ENCODE results near the gene SMAD5. TPM values are rescaled to one million over a fixed set of nuclear protein-coding genes. Genes with fewer than 3 reads are reported as not detected.
A peak's percentile ranks its signal among the peaks of the same experiment; 100 is the strongest.

Gene SMAD5
- total RNA-seq, 1 experiment from 2014 or later, result 64.3 TPM

DNA sequence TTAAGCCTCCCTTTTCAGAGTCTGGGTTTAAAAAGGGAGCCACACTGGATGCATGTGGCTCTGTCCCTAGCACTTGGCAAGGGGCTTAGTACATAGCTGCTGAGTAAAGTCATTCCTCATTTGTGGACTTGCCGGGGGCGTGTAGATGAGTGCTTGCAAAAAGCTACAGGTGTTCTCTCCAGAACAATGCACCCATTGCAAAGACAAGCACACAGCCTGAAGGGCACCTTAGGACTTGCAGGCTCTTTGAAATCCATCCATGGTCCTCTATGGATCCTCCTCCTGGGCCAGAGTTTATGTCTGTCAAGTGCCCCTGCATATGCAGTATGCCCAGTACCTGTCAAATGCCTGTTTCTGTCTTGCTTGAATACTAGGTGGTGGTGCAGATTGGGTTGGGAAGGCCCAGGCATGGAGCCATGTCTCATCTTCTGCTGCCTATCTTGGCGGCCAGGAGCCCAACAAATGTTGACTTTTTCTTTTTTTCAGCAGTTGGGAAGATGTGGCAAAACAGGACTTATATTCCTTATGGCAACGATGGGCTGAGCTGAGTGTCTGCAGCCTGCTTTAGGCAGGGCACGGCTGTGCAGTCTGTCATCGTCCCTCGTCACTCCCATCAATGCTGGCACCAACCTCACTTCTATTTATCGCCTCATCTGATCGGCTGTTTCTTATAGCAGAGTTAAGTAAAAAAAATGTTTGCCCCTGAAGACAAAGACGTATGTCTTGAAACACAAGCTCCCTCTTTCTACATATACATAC lies 78.8 kb downstream of the SMAD5 start:
- POLR2A ChIA-PET, result no interaction called here
- no peak overlapping the region for H3K27ac ChIP-seq (ENCODE audit: low read depth, low read length)
- H4K20me1 ChIP-seq (ENCODE audit: insufficient read depth), result no peaks in the 10 kb centered on the region
- BruUV-seq (replicated peaks), result no TSS peak
- H3K9ac ChIP-seq (ENCODE audit: low read length), result no peak overlapping the region
- H2AFZ ChIP-seq (ENCODE audit: low read depth, low read length, poor library complexity, severe bottlenecking), result no peak overlapping the region
- RAD21 ChIA-PET (ENCODE audit: low non-redundant PET in 1 of 2, low total read pairs in 2 of 2, uncharacterized antibody in 2 of 2, unreplicated experiment in 2 of 2), result no interaction called here
- no peaks in the 10 kb centered on the region for H3K4me1 ChIP-seq (ENCODE audit: control insufficient read depth in 1 of 2, insufficient read depth in 2 of 2, low read length in 2 of 2)
- H3K4me3 ChIP-seq (replicated peaks in 1 of 2; ENCODE audit: low read depth in 1 of 2, low read length in 2 of 2), result no peak overlapping the region
- DNase-seq (ENCODE audit: low read depth, low spot score) (no peak), ATAC-seq (no peak)
- intact Hi-C loops (cut with micrococcal nuclease), result loop anchor here (1.0 to 10.0 kb wide), 3 partner anchors 149 to 324 kb away; no protein-coding TSS in a partner anchor
- TF ChIP-seq JUND (IDR thresholded peaks at IDR 0.05) (no peak), ZFX (IDR thresholded peaks at IDR 0.05) (no peak)
- TF ChIP-seq, protein P1, sequence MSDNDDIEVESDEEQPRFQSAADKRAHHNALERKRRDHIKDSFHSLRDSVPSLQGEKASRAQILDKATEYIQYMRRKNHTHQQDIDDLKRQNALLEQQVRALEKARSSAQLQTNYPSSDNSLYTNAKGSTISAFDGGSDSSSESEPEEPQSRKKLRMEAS (IDR thresholded peaks at IDR 0.05), result no peak
- H3K79me2 ChIP-seq (ENCODE audit: insufficient read depth, low read length), result no peaks in the 10 kb centered on the region
- CTCF ChIA-PET, result interaction anchor here (0.6 to 1.6 kb wide), 4 partner anchors 22 to 323 kb away, joined by 3 to 4 read pairs (median 4); no protein-coding TSS in a partner anchor
- no peaks in the 10 kb centered on the region for H3K9me2 ChIP-seq (ENCODE audit: insufficient read depth)
- no peaks in the 10 kb centered on the region for H3K36me3 ChIP-seq (ENCODE audit: control insufficient read depth in 1 of 2, insufficient read depth in 2 of 2, low read length in 2 of 2)
- no peaks in the 10 kb centered on the region for H3K9me3 ChIP-seq (ENCODE audit: control insufficient read depth in 1 of 2, insufficient read depth in 1 of 2, low read depth in 1 of 2, low read length in 2 of 2)
- no peak overlapping the region for H3K4me2 ChIP-seq (ENCODE audit: low read length)
- H3K27me3 ChIP-seq (ENCODE audit: insufficient read depth, low read length), result no peaks in the 10 kb centered on the region

DNA sequence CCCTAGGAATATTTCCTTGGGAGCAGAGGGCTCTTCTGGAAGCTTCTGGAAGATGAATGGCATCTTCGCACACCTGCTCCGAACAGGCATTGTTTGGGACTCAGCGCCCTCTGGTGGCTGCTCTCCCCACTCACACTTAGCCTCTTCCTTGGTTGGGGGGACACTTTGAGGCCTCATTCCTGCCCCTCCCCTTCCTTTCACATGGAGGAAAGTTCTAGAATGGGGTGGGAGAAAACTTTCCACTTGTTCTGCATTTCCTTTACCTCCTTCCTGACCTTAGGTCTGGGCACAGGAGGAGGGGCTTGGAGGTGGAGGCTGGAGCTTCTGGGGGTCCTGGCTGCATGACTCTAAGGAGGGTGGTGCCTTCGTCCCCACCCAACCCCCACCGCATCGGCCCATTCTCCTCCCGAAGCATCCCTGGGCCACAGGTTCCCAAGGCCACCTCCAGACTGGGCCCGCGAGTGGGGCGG lies 79.6 kb downstream of the SMAD5 start:
- peak; percentile 24 for DNase-seq (ENCODE audit: low read depth, low spot score)
- Histone ChIP-seq H3K27me3 (ENCODE audit: insufficient read depth, low read length) (no peaks in the 10 kb centered on the region), H3K9me3 (ENCODE audit: control insufficient read depth in 1 of 2, insufficient read depth in 1 of 2, low read depth in 1 of 2, low read length in 2 of 2) (no peaks in the 10 kb centered on the region), H3K27ac (ENCODE audit: low read depth, low read length) (no peak overlapping the region), H3K4me1 (ENCODE audit: control insufficient read depth in 1 of 2, insufficient read depth in 2 of 2, low read length in 2 of 2) (no peaks in the 10 kb centered on the region), H3K4me2 (ENCODE audit: low read length) (no peak overlapping the region), H3K9ac (ENCODE audit: low read length) (no peak overlapping the region), H4K20me1 (ENCODE audit: insufficient read depth) (no peaks in the 10 kb centered on the region), H3K36me3 (ENCODE audit: control insufficient read depth in 1 of 2, insufficient read depth in 2 of 2, low read length in 2 of 2) (no peaks in the 10 kb centered on the region), H2AFZ (ENCODE audit: low read depth, low read length, poor library complexity, severe bottlenecking) (no peak overlapping the region), H3K9me2 (ENCODE audit: insufficient read depth) (no peaks in the 10 kb centered on the region), H3K4me3 (replicated peaks in 1 of 2; ENCODE audit: low read depth in 1 of 2, low read length in 2 of 2) (no peak overlapping the region), H3K79me2 (ENCODE audit: insufficient read depth, low read length) (no peaks in the 10 kb centered on the region)
- ChIA-PET CTCF (interaction anchor here (0.6 to 1.7 kb wide), 6 partner anchors 10 to 324 kb away, joined by 3 to 4 read pairs (median 4); no protein-coding TSS in a partner anchor), POLR2A (no interaction called here), RAD21 (ENCODE audit: low non-redundant PET in 1 of 2, low total read pairs in 2 of 2, uncharacterized antibody in 2 of 2, unreplicated experiment in 2 of 2) (no interaction called here)
- BruUV-seq (replicated peaks), result no TSS peak
- intact Hi-C loops (cut with micrococcal nuclease), result loop anchor here (1.0 to 10.0 kb wide), 3 partner anchors 150 to 325 kb away; no protein-coding TSS in a partner anchor
- peak; percentile 83 for ATAC-seq
- TF ChIP-seq RAD21 (IDR thresholded peaks at IDR 0.05; ENCODE audit: low read depth), result peak; percentile 87
- no peak for TF ChIP-seq SIN3A (IDR thresholded peaks at IDR 0.05; ENCODE audit: low read depth)
- no peak for TF ChIP-seq EZH2phosphoT487 (IDR thresholded peaks at IDR 0.05; ENCODE audit: borderline replicate concordance)
- no peak for TF ChIP-seq ZFX (IDR thresholded peaks at IDR 0.05)
- TF ChIP-seq SP1 (IDR thresholded peaks at IDR 0.05; ENCODE audit: low read depth), result no peak
- no peak for TF ChIP-seq SRF (IDR thresholded peaks at IDR 0.05; ENCODE audit: low read depth)
- TF ChIP-seq CBX3 (IDR thresholded peaks at IDR 0.05; ENCODE audit: low read depth), result no peak
- no peak for TF ChIP-seq EZH2 (IDR thresholded peaks at IDR 0.05)
- TF ChIP-seq POLR2AphosphoS5 (IDR thresholded peaks at IDR 0.05; ENCODE audit: low read depth, low read length), result no peak
- TF ChIP-seq ELF1 (IDR thresholded peaks at IDR 0.05; ENCODE audit: borderline replicate concordance, low read depth), result no peak
- no peak for TF ChIP-seq YY1 (IDR thresholded peaks at IDR 0.05; ENCODE audit: extremely low read depth, insufficient replicate concordance, low read depth, low read length)
- TF ChIP-seq, protein P1 (IDR thresholded peaks at IDR 0.05), result no peak
- TF ChIP-seq, protein P2, sequence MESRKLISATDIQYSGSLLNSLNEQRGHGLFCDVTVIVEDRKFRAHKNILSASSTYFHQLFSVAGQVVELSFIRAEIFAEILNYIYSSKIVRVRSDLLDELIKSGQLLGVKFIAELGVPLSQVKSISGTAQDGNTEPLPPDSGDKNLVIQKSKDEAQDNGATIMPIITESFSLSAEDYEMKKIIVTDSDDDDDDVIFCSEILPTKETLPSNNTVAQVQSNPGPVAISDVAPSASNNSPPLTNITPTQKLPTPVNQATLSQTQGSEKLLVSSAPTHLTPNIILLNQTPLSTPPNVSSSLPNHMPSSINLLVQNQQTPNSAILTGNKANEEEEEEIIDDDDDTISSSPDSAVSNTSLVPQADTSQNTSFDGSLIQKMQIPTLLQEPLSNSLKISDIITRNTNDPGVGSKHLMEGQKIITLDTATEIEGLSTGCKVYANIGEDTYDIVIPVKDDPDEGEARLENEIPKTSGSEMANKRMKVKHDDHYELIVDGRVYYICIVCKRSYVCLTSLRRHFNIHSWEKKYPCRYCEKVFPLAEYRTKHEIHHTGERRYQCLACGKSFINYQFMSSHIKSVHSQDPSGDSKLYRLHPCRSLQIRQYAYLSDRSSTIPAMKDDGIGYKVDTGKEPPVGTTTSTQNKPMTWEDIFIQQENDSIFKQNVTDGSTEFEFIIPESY (IDR thresholded peaks at IDR 0.05; ENCODE audit: extremely low read depth, insufficient replicate concordance, low read length), result no peak
- TF ChIP-seq, protein P3, sequence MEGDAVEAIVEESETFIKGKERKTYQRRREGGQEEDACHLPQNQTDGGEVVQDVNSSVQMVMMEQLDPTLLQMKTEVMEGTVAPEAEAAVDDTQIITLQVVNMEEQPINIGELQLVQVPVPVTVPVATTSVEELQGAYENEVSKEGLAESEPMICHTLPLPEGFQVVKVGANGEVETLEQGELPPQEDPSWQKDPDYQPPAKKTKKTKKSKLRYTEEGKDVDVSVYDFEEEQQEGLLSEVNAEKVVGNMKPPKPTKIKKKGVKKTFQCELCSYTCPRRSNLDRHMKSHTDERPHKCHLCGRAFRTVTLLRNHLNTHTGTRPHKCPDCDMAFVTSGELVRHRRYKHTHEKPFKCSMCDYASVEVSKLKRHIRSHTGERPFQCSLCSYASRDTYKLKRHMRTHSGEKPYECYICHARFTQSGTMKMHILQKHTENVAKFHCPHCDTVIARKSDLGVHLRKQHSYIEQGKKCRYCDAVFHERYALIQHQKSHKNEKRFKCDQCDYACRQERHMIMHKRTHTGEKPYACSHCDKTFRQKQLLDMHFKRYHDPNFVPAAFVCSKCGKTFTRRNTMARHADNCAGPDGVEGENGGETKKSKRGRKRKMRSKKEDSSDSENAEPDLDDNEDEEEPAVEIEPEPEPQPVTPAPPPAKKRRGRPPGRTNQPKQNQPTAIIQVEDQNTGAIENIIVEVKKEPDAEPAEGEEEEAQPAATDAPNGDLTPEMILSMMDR (IDR thresholded peaks at IDR 0.05 in 2 of 3, conservative IDR thresholded peaks at IDR 0.05 in 1 of 3; ENCODE audit: borderline replicate concordance in 1 of 3, insufficient read depth in 1 of 3, low read depth in 2 of 3, low read length in 2 of 3), result peak; percentile 71 to 97 (median 92); a peak in 5 of 6 replicates
